Measurements from ENCODE around the gene GRK5.

Gene GRK5

GRCh38 chr10:119379466-119380071 is 172.2 kb downstream of the GRK5 start:
- Histone ChIP-seq H3K4me1 (no peaks in the 10 kb centered on the region; the same call in 1 of the 2 replicates), H3K36me3 (peaks cover 3% of the 10 kb centered on the region), H3K9me3 (no peaks in the 10 kb centered on the region), H3K4me3 (ENCODE audit: low read depth, low read length) (no peak overlapping the region), H3K27me3 (no peaks in the 10 kb centered on the region)
- TF ChIP-seq CTCF (IDR thresholded peaks at IDR 0.05; ENCODE audit: low read depth, low read length) = no peak
- no peak for DNase-seq

- Histone ChIP-seq H3K27me3 (no peaks in the 10 kb centered on the region), H3K36me3 (peaks cover 3% of the 10 kb centered on the region), H3K9me3 (no peaks in the 10 kb centered on the region), H3K4me3 (ENCODE audit: low read depth, low read length) (no peak overlapping the region), H3K4me1 (no peaks in the 10 kb centered on the region; the same call in 1 of the 2 replicates)
- DNase-seq = no peak
- no peak for TF ChIP-seq CTCF (IDR thresholded peaks at IDR 0.05; ENCODE audit: low read depth, low read length)
Observed at GRCh38 chr10:119383174-119383856, 175.9 kb downstream of the GRK5 start.

- no peak overlapping the region for H3K4me3 ChIP-seq (ENCODE audit: low read depth, low read length)
- peaks cover 3% of the 10 kb centered on the region for H3K36me3 ChIP-seq
- TF ChIP-seq CTCF (IDR thresholded peaks at IDR 0.05; ENCODE audit: low read depth, low read length) = no peak
- H3K4me1 ChIP-seq = no peaks in the 10 kb centered on the region; the same call in 1 of the 2 replicates
- H3K9me3 ChIP-seq = no peaks in the 10 kb centered on the region
- H3K27me3 ChIP-seq = no peaks in the 10 kb centered on the region
- DNase-seq = no peak
Observed at GRCh38 chr10:119384127-119384526, 176.8 kb downstream of the GRK5 start.

- no peaks in the 10 kb centered on the region for H3K9me3 ChIP-seq
- no peaks in the 10 kb centered on the region for H3K4me1 ChIP-seq
- no peaks in the 10 kb centered on the region for H3K27me3 ChIP-seq
- DNase-seq = no peak
- no peaks in the 10 kb centered on the region; the same call in none of the 2 replicates for H3K36me3 ChIP-seq
- TF ChIP-seq CTCF (IDR thresholded peaks at IDR 0.05; ENCODE audit: low read depth, low read length) = no peak
- no peak overlapping the region for H3K4me3 ChIP-seq (ENCODE audit: low read depth, low read length)
Observed at GRCh38 chr10:119386666-119387065, 179.3 kb downstream of the GRK5 start.

GRCh38 chr10:119388849-119389345 is 181.5 kb downstream of the GRK5 start:
- DNase-seq = no peak
- Histone ChIP-seq H3K27me3 (no peaks in the 10 kb centered on the region), H3K4me3 (ENCODE audit: low read depth, low read length) (no peak overlapping the region), H3K4me1 (no peaks in the 10 kb centered on the region), H3K36me3 (no peaks in the 10 kb centered on the region), H3K9me3 (no peaks in the 10 kb centered on the region)
- no peak for TF ChIP-seq CTCF (IDR thresholded peaks at IDR 0.05; ENCODE audit: low read depth, low read length)
